NCI-H1105 (cell line): ENCODE measurements around the gene IL12RB2.
A peak's percentile ranks its signal among the peaks of the same experiment; 100 is the strongest.

ENCODE experiments used
- DNase-seq: peaks from one replicate; lab custom pipeline; 2025; lab: John Stamatoyannopoulos, UW

IL12RB2 gene

DNA sequence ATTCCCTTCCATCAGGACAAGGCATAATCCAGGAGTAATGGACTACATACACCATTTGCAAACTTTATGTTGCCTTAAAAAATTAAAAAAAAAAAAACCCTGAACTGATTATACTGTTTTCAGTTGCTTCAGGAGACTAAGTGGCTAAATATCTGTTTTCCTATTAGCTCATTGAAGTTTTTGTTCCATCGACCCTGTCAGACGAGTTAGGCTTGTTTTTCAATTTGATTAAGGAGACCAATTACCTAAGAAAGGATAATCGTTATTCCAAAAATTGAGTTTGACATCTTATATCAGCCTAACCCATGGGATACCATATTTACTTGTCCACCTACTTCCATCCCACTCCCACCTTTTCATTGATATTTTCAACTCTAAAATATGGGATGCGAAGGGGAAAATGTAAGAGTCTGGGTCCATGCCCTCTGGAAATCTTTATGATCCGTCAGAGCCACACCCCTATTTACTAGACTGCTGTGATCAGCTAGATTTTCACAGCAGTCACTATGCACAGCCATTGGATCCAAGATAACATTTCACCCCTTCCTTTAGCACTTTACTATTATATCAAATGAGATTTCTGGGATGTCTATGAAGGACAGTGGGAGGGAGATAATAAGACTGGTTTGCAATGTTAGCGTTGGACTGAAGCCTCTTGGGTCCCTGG is 41.0 kb downstream of the IL12RB2 start:
- peak; percentile 69 for DNase-seq

DNA sequence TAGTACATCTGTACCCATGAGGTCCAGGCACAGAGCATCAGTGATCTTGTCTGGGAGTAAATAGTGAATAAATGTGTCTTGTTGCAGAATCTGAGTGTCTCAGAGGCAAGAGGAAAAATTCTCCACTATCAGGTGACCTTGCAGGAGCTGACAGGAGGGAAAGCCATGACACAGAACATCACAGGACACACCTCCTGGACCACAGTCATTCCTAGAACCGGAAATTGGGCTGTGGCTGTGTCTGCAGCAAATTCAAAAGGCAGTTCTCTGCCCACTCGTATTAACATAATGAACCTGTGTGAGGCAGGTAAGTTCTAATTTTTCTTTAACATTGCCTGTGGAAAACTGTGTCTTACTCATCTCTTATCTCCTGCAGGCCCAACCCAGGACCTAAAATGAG is 43.1 kb downstream of the IL12RB2 start:
- DNase-seq, result no peak

DNA sequence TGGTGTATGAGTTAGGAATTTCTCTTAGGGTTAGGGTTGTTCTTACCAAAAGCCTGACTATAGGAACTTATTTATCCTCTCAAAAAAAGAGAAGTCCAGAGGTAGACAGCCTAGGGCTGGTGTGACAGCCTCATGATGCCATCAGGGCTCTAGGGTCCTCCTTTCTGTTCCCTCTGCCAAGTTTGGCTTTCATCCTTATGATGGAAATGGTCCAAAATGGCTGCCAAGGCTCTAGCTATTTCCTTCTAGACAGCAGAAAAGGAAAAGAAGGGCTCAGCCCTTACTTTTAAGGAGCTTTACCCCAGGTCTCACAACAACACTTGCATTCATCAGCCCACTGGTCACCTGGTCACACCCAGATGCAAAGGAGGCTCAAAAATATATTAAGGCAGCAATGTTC is 44.5 kb downstream of the IL12RB2 start:
- no peak for DNase-seq

DNA sequence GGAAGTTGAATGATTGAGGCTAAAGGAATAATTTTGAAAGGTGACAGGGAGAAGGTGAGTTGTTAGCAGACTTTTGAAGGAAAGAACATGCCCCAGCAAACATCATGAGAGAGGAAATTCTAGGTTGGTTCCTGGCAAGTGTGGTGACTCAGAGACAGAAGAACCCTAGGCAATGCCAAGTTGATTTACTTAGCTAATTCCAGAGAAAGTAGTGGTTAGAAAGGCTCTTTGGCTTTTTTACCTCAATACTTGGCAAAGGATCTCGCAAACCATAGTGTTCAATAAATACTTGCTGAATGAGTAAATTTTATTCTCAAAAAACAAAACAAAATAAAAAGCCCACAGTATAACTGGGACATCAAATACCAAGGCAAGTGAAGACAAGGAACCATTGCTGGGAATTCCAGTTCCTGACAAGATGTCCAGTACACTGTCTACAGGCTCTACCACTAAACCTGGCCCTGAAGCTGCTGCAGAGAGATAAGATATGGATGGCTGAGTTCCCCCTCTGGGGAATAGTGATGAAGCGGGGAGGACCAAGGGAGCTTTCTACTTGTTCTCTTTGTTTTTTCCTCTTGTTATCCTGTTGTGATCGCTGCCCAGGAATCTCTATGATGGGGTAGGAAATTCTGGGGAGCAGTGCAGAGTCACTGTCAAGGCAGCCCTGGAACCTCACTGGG is 48.2 kb downstream of the IL12RB2 start:
- no peak for DNase-seq

DNA sequence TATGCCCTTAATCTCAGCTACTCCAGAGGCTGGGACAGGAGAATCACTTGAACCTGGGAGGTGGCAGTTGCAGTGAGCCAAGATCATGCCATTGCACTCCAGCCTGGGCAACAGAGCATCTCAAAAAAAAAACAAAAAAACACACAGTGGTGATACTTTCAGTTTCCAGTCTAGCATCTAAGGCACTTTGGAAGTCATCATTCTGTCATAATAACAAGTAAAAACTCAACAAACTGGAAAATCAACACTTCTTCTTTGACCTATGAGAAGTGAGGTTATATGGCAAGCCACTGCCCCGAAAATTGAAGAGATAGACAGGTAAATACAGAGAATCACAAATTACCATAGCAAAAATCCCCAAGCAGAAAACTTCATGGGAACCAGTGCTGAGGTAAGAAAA is 51.9 kb downstream of the IL12RB2 start:
- no peak for DNase-seq

DNA sequence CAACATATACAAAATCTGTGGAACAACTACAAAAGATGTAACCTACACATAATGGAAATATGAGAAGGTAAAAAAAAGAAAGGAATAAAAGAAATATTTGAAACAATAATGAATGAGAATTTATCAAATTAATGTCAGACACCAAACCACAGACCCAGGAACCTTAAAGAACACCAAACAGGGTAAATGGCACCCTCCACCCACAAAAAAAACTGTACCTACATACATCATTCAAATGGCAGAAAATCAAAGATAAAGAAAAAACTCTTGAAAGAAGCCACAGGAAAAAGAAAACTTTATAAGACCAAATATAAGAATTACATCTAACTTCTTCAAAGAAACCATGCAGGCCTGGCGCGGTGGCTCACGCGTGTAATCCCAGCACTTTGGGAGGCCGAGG is 54.0 kb downstream of the IL12RB2 start:
- DNase-seq, result no peak

DNA sequence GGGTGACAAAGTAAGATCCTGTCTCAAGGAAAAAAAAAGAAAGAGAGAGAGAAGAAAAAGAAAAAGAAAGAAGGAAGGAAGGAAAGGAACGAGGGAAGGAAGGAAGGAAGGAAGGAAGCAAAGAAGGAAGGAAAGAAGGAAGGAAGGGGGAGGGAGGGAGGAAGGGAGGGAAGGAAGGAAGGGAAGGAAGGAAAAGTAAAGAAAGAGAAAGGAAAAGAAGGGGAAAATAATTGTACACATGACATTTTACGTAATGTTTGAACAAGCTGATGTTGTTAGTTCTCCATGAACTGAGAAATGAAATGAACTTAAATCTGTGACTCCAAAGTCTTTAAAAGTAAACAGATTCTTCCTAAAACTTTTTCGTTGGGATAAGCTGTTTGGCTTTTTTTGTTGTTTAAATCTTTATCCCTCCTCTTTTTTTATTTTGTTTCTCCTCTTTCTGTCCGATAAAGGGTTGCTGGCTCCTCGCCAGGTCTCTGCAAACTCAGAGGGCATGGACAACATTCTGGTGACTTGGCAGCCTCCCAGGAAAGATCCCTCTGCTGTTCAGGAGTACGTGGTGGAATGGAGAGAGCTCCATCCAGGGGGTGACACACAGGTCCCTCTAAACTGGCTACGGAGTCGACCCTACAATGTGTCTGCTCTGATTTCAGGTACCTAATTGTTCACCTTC is 59.8 kb downstream of the IL12RB2 start:
- peak; percentile 69 for DNase-seq

DNA sequence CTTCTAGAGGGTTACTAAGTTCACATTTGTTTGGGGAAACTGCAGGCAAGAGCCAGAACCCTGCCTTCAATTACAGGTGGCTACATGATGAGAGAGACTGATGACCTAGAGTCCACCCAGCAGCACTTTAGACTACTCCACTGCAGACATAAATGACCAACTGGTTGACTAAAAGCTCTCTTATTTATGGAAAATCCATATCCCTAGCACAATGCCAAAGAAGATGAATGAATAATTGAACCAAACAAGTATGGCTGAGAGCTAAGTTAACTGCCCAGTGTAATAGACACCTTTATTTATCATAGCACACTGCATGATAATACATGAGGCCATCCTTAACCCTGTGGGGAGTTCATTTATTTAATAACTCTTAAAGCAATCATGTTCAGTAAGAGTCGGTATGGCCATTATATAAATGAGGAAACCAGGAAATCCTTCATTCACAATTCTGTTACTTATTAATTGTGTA is 60.4 kb downstream of the IL12RB2 start:
- no peak for DNase-seq

DNA sequence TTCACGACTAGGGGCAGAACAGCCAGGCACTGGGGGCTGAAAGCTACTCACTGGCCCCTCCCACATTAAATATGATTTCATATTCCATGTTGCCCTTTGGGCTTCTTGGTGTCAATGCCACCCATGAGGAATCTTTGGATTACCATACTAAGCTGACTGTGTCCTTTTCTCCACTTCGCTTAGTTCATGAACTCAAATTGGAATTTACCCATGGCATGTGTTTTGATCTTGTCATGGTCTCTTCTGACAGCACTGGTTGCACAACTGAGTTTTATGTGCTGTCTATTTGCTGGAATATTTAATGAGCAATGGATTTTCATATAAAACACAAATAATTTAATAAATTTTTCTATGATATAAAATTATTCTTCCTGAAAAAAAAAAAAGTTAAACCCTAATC is 63.4 kb downstream of the IL12RB2 start:
- no peak for DNase-seq

DNA sequence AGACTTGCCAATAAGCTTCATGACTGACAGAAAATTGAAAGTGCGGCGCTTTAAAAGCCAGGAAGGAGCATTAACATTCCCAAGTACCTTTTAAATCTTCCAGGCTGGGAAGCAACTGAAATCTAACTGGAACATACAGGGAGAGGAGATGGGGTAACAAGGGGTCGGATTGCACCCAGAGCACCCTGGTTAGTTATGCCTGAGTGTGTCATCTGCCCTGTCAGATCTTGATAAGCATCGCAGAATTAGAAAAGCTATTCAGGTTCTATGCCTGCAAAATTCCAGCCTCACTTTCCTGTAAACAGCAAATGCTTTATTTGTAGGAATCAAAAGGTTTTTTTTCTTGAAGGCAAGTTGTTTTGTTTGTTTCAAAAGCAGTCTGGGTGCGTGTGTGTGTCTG is 64.0 kb downstream of the IL12RB2 start:
- DNase-seq, result no peak

DNA sequence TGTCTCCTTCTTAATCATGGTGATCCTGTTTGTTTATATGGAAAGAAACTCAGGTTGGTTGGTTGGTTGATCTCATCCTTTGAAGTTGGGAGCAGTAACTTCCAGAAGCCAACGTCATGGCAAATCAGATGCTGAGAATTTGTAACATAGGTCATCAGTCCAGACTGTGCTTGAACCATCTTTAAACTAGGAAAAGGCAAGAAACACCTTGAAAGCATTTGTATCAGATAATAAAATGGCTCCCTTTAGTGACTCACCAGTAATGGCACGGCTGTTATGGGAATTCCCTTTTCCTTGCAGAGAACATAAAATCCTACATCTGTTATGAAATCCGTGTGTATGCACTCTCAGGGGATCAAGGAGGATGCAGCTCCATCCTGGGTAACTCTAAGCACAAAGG is 64.5 kb downstream of the IL12RB2 start:
- DNase-seq, result no peak

DNA sequence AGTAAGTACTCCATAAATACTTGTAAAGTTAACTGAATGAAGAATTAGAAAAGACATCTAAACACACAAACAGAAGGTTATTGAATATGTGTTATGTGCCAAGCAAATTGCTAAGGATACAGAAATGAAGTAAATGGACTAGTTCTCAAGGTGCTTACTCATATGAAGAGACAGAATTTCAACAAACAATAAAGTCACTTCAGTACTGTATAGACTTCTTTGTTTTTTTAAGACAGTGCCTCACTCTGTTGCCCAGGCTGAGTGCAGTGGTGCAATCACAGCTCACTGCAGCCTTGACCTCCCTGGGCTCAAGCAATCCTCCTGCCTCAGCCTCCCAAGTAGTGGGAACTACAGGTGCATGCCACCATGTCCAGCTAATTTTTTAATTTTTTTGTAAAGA is 65.2 kb downstream of the IL12RB2 start:
- DNase-seq, result no peak

DNA sequence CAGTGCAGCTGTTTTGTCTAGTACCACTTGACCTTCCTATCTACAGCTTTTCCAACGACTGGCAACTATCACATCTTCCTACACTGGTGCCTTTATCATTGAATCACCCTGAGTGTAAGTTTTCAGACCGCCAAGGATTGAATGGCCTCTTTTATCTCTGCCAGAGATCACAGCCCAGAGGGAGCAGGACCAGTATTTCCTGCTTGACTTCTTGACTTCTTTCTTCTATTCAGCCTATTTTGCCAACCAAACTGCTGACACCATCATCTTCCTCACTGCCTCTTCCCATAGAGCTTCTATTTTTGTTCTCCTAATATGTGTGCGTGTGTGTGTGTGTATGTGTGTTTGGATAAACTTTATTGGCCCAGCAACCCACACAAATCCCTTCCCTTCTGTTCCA is 68.7 kb downstream of the IL12RB2 start:
- DNase-seq, result no peak

DNA sequence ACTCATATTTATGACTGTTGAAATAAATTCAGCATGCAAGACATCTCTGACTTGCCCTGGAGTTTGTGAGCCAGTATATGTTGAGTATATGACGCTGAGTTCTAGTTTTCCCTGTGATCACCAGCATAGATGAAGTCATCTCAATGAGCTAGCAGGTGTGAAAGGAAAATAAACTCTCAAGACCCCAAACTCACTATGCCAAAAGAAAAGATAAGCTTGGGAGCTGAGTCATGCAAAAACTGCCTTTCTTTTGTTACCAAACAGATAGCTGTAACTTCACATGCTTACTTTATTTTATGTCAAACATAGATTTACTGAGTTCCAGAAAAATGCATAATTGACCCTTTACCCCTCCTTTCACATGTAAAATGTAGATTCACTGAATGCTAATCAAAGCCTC is 69.6 kb downstream of the IL12RB2 start:
- DNase-seq, result no peak

DNA sequence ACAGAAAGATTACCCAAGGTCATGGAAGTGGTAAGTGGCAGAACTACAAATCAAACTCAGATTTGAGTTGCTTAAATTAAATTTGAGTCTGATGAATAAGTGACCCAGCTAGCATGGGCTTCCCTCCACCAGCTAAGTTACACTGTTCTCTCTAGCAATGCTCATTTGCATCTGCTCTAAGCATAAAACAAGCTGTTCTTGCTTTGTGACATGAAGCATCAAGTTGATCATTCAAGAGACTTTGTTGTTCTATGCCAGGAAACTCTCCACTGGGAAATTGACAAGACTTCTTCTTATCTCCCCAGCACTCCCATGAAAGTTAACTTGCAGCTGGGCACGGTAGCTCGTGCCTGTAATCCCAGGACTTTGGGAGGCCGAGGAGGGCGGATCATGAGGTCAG is 73.5 kb downstream of the IL12RB2 start:
- DNase-seq, result no peak

DNA sequence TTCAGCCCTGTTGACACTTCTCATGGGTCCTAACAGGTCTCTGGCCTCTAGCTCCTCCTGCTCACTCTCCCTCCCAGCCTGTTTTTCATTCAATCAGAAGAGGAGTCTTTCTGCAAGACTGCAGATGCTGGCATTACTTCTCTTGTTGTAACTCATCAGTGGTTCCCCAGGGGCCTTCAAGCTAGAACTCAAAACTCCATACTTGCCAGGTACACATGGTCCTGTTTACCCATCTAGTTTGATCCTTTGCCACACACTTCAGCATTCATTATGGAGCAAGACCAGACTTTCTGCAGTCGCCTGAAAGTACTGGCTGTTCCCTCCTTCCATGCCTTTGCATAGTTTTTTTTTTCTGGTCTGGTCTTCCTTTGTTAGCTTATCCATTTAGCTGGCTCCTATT is 74.6 kb downstream of the IL12RB2 start:
- no peak for DNase-seq

DNA sequence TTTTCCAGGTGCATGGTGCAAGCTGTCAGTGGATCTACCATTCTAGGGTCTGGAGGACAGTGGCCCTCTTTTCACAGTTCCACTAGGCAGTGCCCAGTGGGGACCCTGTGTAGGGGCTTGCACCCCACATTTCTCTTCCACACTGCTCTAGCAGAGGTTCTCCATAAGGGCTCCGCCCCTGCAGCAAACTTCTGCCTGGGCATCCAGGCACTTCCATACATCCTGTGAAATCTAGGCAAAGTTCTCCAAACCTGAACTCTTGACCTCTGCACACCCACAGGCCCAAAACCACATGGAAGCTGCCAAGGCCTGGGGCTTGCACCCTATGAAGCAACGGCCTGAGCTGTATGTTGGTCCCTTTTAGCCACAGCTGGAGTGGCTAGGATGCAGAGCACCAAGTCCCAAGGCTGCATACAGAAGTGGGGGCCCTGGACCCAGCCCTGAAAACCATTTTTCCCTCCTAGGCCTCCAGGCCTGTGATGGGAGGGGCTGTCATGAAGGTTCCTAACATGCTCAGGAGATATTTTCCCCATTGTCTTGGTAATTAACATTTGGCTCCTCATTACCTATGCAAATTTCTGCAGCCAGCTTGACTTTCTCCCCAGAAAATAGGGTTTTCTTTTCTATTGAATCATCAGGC is 76.4 kb downstream of the IL12RB2 start:
- no peak for DNase-seq

DNA sequence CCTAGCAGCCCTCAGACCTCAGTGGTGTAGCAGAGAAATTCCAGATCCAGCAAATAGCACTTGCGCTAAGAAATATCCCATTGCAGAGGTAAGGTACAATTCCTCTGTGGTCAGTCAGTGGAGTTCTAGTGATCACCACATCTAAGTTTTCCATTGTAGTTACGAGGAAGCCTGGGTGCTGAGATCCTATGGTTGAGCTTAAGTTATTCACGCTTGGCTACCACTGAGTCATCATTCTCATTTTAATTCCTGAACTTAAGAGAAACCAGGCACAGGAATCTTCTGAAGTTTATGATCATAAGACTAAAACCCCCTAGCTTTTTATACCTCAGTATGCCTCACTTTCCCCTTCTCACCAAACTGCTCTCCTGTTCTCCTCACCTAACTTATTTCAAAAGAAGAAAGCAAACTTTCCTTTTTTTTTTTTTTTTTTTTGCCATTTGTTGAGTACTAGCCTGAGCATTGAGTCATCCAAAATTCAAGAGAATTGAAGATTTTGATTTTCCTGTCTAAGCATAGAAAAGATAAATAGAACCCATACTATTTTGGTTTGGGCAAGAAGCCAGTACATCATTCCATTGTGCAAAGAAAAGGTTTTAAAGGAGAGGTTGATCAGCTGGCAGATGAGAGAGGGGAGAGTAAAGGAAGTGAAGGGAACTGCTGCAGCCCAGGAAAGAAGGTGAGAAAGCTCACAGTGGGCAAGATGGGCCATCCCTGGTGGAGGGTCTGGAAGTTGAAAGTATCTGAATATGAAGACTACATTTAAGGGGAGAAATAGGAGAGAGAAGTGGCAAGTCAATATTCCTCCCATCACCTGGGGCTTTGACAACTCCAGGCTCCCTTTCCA is 82.6 kb downstream of the IL12RB2 start:
- no peak for DNase-seq

DNA sequence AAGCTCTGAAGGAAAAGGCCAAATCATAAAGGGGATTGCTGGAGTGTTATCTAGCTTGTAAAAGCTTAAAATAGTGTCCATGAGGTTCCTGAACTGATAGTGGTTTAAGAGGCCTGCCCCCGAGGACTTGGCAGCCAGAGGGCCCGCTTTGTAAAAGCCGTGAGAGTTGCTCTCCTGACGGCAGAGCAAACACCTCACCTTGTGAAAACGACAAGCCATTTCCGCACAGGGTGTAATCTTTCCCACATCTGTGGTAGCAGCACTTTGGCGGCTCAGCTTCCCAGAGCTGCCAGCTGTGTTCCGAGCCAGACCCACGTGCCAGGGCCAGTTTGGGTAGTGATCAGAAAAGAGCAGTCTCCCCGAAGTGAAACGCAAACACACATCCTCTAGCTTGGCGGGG is 85.6 kb downstream of the IL12RB2 start:
- no peak for DNase-seq

DNA sequence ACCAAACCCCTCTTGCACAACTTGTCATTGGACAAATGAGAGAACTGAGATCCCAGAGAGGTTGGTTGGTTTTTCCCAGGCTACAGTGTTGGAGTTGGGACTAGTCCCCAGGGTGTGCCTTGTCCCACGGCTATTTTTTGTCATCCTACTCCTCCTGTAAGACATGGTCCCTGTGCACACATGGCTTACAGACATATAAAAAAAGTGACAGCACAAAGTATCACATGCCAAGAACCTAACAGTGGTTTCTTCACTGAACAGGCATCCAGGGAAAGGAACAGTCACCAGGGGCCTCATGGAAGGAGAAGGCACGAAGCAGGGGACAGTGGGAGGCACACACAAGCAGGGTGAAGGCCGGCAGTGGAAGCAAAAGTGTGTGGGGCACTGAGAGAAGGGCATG is 86.1 kb downstream of the IL12RB2 start:
- no peak for DNase-seq

DNA sequence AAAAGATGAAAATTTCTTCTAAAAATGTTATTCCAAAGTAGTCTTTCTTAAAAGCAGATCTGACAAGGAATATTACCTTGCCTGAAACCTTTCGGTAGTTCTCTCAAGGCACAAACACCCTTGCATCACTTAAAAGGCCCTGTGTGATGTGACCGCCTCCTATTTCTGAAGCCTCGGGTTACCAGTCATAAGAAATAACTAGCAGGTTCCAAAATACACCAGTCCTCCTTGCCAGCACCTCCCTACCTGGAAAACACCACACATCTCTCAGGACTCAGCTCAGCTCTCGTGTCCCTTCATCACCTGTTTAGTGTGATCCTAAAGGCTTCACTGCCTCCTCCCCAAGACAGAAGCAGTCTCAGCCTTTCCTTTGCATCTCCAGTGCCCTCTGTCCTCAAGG is 86.9 kb downstream of the IL12RB2 start:
- no peak for DNase-seq
